Effector memory CD4-positive, alpha-beta T cell (primary cell): Measurements from ENCODE around the gene SOWAHA.

ENCODE experiments used
- DNase-seq, 3 donors: peaks; one replicate each; pipeline ENCODE4 v3.0.0-alpha.2; 2020
- H3K27ac ChIP-seq: 2 replicates; pipeline ENCODE4 v1.7.0; 2013; ENCODE audit warnings: mild to moderate bottlenecking, low read length, moderate library complexity; ENCODE audit not compliant: insufficient read depth, poor library complexity, severe bottlenecking
- H3K27me3 ChIP-seq: replicated peaks from 2 replicates; pipeline ENCODE4 v1.7.0; 2013; ENCODE audit warnings: mild to moderate bottlenecking, low read length; ENCODE audit not compliant: insufficient read depth, control insufficient read depth, poor library complexity, severe bottlenecking
- H3K36me3 ChIP-seq: 2 replicates; pipeline ENCODE4 v1.7.0; 2013; ENCODE audit warnings: mild to moderate bottlenecking, low read length, moderate library complexity; ENCODE audit not compliant: control insufficient read depth, insufficient read depth
- H3K4me1 ChIP-seq: 2 replicates; pipeline ENCODE4 v1.7.0; 2013; ENCODE audit warnings: low read length, mild to moderate bottlenecking; ENCODE audit not compliant: control insufficient read depth, insufficient read depth, poor library complexity, severe bottlenecking
- H3K4me3 ChIP-seq: 2 replicates; pipeline ENCODE4 v1.7.0; 2013; ENCODE audit warnings: low read length, low read depth, mild to moderate bottlenecking; ENCODE audit not compliant: insufficient read depth, poor library complexity, severe bottlenecking
- H3K9me3 ChIP-seq: 2 replicates; pipeline ENCODE4 v1.7.0; 2013; ENCODE audit warnings: mild to moderate bottlenecking, low read length, moderate library complexity; ENCODE audit not compliant: control insufficient read depth

Gene SOWAHA

DNA sequence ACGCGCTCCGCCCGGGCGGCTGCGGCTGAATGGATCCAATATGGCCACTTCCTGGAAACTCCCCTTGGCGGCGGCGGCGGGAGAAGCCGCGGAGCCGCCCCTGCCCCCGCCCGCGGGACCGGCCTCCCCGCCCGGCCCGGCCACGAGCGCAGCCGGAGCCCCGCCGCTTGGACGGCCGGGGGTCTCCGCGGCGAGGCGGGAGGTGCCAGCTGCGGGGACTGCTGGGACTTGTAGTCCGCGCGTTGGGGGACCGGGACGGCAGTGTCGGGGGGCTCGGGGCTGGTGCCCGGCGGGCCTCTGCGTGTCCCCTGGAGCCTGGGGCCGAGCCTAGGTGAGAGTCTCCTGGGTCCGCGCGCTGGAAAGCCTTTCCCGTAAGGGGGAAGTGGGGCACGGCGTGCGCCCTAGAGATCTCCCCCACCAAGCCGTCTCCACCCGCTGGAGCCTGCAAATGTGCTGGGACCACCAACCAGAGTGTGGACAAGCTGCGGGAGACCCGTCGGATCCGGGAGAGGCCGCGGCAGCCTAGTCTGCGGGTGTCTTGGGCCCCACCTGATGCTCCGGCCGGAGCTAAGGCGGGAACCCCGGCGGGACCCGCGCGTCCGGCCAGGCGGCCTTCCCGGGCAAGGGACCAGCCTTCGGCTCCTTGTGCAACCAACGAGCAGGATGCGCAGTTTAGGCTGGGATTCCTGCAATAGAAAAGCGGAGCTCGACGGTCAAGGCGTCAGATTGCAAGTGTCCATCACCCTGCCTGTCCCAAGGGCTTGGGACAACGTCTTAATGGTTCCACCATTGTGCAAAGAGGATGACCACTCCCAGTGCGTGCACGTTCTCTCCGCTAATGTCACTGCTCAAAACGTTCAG, 35.7 kb upstream of the SOWAHA start, which contains the start of gene SEPTIN8:
Gene SEPTIN8 (minus strand): TSS at position 31 of the 861 bp plus-strand sequence. CDS start 102 bp downstream, outside the sequence.
- DNase-seq: peak; percentile 20 to 34 (median 26)
- Histone ChIP-seq H3K9me3 (no peaks in the 10 kb centered on the region), H3K27ac (peak within 1 kb of the TSS; percentile 38), H3K27me3 (no peaks in the 10 kb centered on the region), H3K4me1 (peaks cover 11% of the 10 kb centered on the region), H3K36me3 (no peaks in the 10 kb centered on the region), H3K4me3 (peak within 1 kb of the TSS; percentile 88)

DNA sequence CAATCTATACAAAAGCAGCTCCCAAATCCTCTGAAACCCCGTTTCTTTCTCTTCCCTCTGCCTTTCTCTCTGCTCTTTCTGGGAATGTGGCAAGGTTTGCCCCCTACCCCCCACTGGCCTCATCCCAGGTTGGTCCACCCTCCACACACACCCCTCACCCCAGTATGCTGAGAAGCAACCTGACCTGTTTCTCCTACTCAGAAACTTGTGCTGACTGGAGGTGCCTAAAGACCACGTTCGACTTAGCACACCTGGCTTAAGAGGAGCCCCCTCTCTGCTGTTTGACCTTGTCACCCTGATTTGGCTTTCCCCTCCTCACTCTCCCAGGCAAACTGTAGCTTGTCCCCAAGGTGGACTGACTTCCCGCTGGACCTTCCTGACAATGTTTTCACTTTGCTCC, 35.0 kb upstream of the SOWAHA start:
- Histone ChIP-seq H3K4me1 (peaks cover 11% of the 10 kb centered on the region), H3K9me3 (no peaks in the 10 kb centered on the region), H3K27ac (no peak overlapping the region), H3K4me3 (peak overlapping the region; percentile 88), H3K36me3 (no peaks in the 10 kb centered on the region), H3K27me3 (no peaks in the 10 kb centered on the region)
- no peak for DNase-seq

DNA sequence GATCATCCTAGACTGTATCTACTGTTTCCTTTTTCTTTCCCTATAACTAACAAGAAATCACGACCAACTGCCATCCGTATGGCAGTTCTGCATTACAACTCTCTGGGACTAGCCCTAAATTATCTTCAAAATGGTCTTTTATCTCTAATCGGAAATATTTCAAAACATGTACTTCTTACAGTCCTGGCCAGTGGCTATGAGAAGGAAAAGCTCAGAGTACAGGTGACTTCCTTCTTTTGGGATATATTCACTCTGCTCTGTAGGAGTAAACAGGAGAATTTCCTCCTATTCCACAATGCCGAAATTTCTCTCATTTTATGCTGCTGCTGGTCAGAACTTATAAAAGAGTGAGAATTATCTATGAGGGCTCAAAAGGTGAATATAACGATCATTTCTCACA, 34.2 kb upstream of the SOWAHA start:
- Histone ChIP-seq H3K36me3 (no peaks in the 10 kb centered on the region), H3K9me3 (no peaks in the 10 kb centered on the region), H3K27me3 (no peaks in the 10 kb centered on the region), H3K4me1 (peaks cover 11% of the 10 kb centered on the region), H3K27ac (no peak overlapping the region), H3K4me3 (no peak overlapping the region)
- DNase-seq: no peak

DNA sequence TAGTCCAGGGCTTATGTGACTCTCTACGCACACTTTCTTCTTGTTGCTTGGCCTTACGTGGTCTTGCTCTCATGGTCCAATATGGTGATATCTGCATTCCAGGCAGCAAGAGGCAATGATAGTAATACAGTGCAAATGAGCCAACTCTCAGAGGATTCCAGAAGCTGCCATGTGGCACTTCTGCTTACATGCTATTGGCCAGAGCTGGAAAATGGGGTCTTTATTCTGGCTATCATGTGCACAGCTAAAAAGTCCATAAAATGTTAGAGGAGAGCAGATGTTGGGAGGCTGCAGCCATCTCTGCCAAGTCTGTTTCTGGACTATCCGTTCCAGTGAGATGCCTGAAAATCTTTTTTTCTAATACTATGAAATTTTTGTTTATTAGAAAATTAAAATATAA, 33.1 kb upstream of the SOWAHA start:
- H3K4me1 ChIP-seq: peaks cover 11% of the 10 kb centered on the region
- no peaks in the 10 kb centered on the region for H3K36me3 ChIP-seq
- no peaks in the 10 kb centered on the region for H3K9me3 ChIP-seq
- no peak for DNase-seq
- H3K4me3 ChIP-seq: no peak overlapping the region
- no peaks in the 10 kb centered on the region for H3K27me3 ChIP-seq
- H3K27ac ChIP-seq: no peak overlapping the region

DNA sequence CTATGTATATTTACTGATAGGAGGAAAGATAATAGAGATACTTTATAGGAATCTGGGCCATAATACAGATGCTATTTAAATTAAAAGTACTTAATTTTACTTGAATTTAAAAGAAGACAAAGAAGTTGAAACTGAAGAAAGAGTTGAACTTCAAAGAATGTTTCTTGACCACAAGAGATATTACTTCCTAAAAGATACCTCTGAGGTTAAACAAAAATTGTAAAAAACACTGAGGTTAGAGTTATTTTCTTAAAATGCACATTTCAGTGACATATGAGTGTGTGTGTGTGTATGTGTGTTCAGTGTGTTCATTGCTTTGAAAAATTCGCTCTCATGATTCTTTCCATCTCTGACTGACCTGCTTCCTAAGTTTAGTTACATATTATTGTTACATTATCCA, 32.5 kb upstream of the SOWAHA start:
- H3K9me3 ChIP-seq: no peaks in the 10 kb centered on the region
- no peak overlapping the region for H3K27ac ChIP-seq
- H3K4me1 ChIP-seq: peaks cover 11% of the 10 kb centered on the region
- DNase-seq: no peak
- H3K27me3 ChIP-seq: no peaks in the 10 kb centered on the region
- H3K4me3 ChIP-seq: no peak overlapping the region
- H3K36me3 ChIP-seq: no peaks in the 10 kb centered on the region

DNA sequence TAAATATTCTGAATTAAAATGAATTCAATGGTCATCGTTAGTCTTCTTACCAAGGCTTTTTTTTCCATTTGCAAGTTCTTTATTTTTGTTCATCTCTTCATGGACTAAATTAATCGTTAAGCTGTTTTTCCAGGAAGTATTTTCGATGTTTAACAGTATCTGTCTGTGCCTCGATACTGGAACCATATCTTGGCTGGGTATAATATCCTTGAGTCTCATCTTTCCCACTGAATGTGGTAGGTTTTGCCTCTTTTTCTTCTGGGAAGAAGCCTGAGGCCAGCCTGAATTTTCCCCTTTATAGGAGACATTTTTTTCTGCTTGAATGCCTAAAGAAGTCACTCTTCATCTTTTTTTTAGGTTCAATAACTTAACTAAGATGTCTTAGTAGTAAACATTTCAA, 32.1 kb upstream of the SOWAHA start:
- H3K36me3 ChIP-seq: no peaks in the 10 kb centered on the region
- no peak overlapping the region for H3K4me3 ChIP-seq
- H3K27me3 ChIP-seq: no peaks in the 10 kb centered on the region
- no peak overlapping the region for H3K27ac ChIP-seq
- no peaks in the 10 kb centered on the region for H3K9me3 ChIP-seq
- peaks cover 6% of the 10 kb centered on the region for H3K4me1 ChIP-seq
- no peak for DNase-seq

DNA sequence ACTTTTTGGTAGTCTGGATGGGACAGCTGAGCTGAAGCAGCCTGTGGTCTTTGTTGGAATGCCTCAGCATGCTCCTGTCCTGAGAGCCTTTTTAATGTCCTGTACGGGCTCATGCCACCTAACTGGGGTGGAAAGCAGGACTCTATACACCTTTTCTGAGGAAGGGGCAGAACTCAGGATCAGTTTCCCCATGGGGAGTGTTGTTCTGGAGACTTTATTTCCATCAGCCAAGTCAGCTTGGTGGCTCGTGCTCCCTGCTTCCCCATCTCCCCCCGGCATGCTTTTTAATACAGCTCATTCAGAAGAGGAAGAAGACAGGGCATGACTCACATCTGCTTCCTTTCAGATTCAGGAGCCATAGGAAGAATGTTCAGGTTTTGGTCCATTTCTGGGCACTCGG, 31.0 kb upstream of the SOWAHA start:
- Histone ChIP-seq H3K27ac (no peak overlapping the region), H3K9me3 (no peaks in the 10 kb centered on the region), H3K4me3 (no peak overlapping the region), H3K4me1 (no peaks in the 10 kb centered on the region), H3K27me3 (no peaks in the 10 kb centered on the region), H3K36me3 (no peaks in the 10 kb centered on the region)
- DNase-seq: no peak

DNA sequence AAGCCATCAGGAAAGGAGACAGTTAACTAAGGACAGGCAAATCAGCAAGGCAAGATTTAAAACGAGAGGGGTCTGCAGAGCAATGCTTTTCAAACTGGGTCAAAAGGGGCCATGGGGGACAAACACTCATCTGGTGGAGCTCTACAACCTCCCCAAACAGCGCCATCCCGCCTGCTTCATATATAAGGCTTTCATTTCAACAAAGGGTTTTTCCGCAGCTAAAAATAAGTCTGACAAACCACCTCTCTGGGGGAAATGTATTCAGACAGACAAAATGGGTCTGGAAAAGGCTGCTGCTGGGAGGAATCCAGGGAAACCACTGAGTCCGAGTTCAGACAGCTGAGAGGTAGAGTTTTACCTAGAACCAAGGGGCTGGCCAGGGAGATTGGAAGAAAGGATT, 27.7 kb upstream of the SOWAHA start:
- Histone ChIP-seq H3K4me1 (no peaks in the 10 kb centered on the region), H3K4me3 (no peak overlapping the region), H3K27ac (no peak overlapping the region), H3K36me3 (no peaks in the 10 kb centered on the region), H3K27me3 (no peaks in the 10 kb centered on the region), H3K9me3 (no peaks in the 10 kb centered on the region)
- DNase-seq: no peak

DNA sequence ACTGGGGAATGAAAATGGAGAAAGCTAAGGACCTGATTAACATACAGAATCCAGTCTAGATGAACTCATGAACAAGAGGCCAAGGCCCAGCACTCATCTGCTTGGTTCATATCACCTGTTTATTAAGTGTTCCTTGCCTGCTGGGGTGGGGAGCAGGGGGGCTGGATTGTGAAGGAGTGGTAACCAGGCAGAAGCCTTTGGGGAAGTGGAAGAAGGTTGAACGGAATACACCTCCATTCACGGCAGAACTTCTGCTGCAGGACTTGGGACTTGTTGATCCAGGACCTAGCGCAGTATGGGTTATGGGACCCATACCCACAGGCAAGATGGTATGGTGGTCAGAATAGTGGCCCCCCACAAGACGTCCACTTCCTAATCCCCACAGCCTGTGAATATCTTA, 27.2 kb upstream of the SOWAHA start:
- Histone ChIP-seq H3K36me3 (no peaks in the 10 kb centered on the region), H3K27me3 (no peaks in the 10 kb centered on the region), H3K4me3 (no peak overlapping the region), H3K4me1 (no peaks in the 10 kb centered on the region), H3K27ac (no peak overlapping the region), H3K9me3 (no peaks in the 10 kb centered on the region)
- DNase-seq: no peak

DNA sequence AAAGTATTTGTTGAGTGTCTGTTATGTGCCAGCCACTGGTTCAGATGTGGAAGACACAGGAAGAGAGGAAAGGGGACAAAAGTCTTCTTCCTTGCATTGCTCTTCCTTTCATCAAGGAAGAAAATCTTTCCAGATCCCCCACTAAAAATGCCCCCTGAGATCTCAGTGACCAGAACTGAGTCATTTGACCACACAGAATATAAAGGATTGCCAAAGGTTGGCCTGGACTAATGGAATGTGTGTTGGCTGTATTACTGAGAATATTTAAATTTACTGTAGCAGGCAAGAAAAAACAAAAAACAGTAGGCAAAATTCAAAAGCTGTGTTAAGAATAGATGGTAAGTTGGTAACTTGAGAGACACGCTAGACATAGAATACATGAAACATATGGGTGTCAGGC, 26.0 kb upstream of the SOWAHA start:
- no peaks in the 10 kb centered on the region for H3K36me3 ChIP-seq
- H3K27me3 ChIP-seq: no peaks in the 10 kb centered on the region
- H3K27ac ChIP-seq: no peak overlapping the region
- DNase-seq: no peak
- no peaks in the 10 kb centered on the region for H3K4me1 ChIP-seq
- H3K4me3 ChIP-seq: no peak overlapping the region
- H3K9me3 ChIP-seq: no peaks in the 10 kb centered on the region
